Mesangial cell (primary cell): ENCODE measurements around the gene CRYBA4. TPM values are rescaled to one million over a fixed set of nuclear protein-coding genes. Genes with fewer than 3 reads are reported as not detected.

Source experiments
- total RNA-seq: library from RNA; depleted of rRNA; stranded (reverse); fragments of >200 nt; gene quantifications from 2 replicates; pipeline ENCODE4 v1.2.3, GENCODE V29; 2015

The CRYBA4 gene
- not detected in 2 replicates for total RNA-seq

DNA sequence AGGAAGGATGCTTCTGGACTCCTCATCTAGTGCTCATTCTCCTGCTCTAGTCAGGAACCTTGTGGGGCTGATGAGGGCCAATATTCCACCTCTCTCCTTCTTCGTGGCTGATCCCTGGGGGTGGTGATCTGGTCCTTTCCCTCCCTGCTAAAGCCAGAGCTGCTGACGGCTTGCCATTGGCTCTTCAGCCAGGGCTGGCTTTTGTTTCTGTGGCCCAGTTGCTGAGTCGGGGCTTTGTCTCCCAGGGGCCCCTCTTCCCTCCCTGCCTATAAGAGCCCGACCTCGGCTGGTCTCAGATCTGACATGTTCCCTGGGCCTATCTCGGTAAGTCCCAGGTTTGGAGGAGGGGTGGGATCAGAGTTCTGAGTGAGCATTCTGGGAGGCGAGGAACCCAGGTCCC lies at the start of gene CRYBA4:
TSS of gene CRYBA4 (plus strand) at position 301 of the 400 bp plus-strand sequence. CDS start 634 bp downstream, outside the sequence.

DNA sequence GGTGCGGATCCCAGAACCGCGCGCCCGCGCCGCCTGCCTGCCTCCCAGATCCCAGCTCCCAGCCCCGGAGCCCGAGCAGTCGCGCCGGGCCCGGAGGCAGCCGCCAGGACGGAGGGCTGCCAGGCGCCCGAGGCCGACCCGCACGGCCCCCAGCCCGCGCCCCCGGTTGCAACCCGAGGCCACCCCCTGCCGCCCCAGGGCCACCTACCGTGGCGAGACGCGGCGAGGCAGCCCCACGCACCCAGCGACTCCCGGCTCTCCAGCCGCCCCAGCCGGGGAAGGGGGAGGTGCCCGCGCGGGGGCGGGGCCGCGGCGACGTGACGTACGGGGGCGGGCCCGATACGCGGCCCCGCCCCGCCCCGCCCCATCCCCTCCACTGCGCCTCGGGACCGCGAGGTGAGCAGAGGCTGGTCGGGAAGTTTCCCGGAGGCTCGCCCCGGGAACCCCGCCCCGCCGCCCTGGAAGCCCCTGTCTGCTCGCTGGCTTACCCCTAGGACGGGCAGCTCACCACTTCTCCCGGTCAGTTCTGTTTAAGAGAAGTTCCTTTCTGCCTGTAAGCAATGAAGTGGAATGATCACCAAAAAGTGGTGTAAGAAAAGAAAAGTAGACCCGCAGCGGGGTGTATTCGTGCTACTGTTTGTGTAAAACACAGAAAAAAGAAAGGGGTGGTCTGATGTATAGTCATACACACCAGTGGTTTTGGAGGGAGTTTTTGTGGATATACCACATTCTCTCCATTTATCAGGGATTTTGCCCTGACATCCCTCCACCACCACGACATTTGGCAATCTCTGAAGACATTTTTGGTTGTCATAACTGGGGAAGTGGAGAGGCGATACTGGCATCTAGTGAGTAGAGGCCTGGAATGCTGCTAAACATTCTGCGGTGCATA lies 31.7 kb upstream of the CRYBA4 start, which contains the start of gene TPST2:
TSS of gene TPST2 (minus strand) at position 288 of the 892 bp plus-strand sequence. CDS start 48,502 bp downstream, outside the sequence.

DNA sequence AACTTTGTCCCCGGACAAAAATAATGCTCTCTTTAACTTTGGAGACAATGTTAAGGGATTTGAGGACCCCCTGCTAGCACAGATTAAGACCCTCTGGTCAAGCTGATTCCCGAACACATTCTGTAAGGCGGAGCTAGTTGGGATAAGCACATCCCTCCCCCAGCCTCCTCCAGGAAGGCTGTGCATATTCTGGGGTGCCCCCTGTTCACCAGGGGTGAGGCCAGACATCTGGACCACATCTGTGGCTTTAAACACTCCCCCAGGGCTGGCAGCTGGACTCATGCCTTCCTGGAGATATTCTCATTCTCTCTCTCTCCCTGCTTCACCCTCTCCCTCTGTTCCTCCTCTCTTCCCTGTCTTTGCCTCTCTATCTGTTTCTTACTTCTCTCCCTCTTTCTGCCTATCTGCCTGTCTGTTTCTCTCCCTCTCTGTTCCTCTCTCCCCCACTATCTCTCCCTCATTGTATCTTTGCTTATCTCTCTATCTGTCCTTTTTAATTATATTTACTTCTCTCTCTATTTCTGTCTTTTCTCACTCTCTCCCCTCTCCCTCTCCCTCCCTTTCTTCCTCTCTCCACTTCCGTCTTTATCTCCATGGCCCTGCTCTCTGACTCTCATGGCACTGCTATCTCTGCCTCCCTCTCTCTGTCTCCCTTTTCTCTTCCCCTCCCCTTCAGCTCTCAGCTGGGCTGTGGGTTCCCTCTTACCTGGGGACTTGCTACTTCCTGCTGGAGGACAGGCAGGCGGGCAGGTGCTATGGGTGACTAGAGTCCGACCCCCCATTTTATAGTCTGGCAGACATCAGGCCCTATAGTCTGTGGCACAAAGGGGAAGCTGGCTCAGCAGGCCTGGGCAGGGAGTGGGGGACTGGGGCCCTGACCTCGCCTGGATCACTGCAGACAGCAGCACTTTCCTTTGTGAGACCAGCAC lies 4.2 kb upstream of the CRYBA4 start, which contains the start of gene CRYBB1:
TSS of gene CRYBB1 (minus strand) at position 757 of the 929 bp plus-strand sequence. CDS start 1,708 bp downstream, outside the sequence.

DNA sequence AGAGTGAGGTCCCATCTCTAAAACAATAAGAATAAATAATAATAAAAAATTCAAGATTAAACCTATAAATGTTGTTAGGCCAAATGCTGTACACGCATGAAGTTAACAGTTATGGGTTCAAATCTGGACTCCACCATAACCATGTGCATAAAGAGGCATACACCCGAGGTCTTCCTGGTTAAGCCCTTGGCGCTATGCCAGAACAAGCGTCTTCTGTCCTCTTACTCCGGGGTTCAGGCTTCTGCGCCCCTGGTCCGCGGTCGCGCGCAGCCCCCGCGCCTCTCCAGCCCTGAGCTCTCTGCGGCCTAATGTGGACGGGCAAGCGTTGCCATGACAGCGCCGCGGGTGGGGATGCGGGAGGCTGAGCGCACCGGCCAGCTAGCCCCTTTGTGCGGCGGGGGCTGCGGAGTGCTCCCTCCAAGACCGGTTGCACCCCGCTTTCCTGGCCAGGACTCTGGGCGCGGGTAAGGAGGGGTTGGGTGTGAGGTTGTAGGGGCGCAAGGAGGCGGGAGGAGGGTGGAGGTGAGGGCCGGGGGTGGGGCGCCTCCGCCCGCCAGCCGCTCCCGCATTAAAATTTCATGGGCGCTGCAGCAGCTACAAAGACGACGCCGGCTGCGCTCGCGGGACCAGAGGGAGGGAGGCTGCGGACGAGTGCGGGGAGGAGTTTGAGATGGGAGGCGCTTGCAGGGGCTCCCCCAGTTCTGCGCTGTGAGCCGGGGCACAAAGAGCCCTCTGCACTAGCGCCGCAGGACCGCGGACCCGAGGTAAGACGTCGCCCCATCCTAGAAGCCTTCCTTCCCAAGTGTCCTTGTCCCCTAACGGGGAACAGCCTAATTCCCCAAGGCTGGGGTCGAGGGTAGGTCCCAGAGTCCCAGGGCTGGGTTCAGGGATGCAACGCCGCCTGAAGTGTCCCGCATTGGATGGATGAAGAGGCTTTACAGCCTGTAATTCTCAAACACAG lies 35.4 kb downstream of the CRYBA4 start, which contains the start of gene MIAT:
TSS of gene MIAT (plus strand) at position 698 of the 961 bp plus-strand sequence.

Other genes with a start within 250 kb of the CRYBA4 start
- gene ASPHD2, start 192.7 kb upstream of the CRYBA4 start, total RNA-seq, result 4.3 and 6.5 TPM in 2 replicates
- 28.4 and 28.7 TPM in 2 replicates for gene HPS4, start 138.2 kb upstream of the CRYBA4 start, total RNA-seq
- gene SRRD, start 138.1 kb upstream of the CRYBA4 start, total RNA-seq, result 11.0 and 20.2 TPM in 2 replicates
- gene TFIP11, start 109.5 kb upstream of the CRYBA4 start, total RNA-seq, result 18.3 and 21.7 TPM in 2 replicates
- 21.9 and 26.2 TPM in 2 replicates for gene TPST2, start 31.8 kb upstream of the CRYBA4 start, total RNA-seq
- not detected in 2 replicates for gene CRYBB1, start 3.9 kb upstream of the CRYBA4 start, total RNA-seq
- gene MIAT, start 35.6 kb downstream of the CRYBA4 start, total RNA-seq, result under 0.01 and 2.3 TPM in 2 replicates